ENCODE results near the gene PPP2R5D. TPM values are rescaled to one million over a fixed set of nuclear protein-coding genes. Genes with fewer than 3 reads are reported as not detected.

PPP2R5D gene
- total RNA-seq, 1 experiment from 2014 or later = 52.7 TPM

DNA sequence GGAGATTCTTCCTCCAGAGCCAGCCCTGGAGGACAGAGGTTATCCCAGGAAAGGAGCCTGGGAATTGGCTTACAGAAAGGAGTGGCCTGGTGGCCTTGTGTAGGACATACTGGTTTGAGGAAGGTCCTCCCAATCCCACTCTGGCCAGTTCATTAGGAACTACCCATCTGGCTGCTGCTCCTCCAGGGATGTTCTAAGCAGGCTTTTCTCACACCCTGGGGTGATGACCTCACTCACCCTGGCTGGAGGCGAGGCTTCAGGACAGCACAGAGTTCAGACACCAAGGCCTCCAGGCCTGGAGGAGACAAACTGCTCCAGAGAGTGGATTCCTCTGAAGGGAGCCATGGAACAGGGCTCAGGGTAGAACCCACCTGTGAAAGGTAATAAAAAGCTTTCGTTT, 14.9 kb upstream of the PPP2R5D start (continued):
- TF ChIP-seq, protein P1, sequence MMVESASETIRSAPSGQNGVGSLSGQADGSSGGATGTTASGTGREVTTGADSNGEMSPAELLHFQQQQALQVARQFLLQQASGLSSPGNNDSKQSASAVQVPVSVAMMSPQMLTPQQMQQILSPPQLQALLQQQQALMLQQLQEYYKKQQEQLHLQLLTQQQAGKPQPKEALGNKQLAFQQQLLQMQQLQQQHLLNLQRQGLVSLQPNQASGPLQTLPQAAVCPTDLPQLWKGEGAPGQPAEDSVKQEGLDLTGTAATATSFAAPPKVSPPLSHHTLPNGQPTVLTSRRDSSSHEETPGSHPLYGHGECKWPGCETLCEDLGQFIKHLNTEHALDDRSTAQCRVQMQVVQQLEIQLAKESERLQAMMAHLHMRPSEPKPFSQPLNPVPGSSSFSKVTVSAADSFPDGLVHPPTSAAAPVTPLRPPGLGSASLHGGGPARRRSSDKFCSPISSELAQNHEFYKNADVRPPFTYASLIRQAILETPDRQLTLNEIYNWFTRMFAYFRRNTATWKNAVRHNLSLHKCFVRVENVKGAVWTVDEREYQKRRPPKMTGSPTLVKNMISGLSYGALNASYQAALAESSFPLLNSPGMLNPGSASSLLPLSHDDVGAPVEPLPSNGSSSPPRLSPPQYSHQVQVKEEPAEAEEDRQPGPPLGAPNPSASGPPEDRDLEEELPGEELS (CRISPR knock-in tag; IDR thresholded peaks at IDR 0.05) = no peak
- TF ChIP-seq AFF4 (CRISPR knock-in tag; IDR thresholded peaks at IDR 0.05; ENCODE audit: borderline replicate concordance) = no peak

GRCh38 chr6:42969934-42970333, 14.4 kb upstream of the PPP2R5D start:
- TF ChIP-seq, protein P2, sequence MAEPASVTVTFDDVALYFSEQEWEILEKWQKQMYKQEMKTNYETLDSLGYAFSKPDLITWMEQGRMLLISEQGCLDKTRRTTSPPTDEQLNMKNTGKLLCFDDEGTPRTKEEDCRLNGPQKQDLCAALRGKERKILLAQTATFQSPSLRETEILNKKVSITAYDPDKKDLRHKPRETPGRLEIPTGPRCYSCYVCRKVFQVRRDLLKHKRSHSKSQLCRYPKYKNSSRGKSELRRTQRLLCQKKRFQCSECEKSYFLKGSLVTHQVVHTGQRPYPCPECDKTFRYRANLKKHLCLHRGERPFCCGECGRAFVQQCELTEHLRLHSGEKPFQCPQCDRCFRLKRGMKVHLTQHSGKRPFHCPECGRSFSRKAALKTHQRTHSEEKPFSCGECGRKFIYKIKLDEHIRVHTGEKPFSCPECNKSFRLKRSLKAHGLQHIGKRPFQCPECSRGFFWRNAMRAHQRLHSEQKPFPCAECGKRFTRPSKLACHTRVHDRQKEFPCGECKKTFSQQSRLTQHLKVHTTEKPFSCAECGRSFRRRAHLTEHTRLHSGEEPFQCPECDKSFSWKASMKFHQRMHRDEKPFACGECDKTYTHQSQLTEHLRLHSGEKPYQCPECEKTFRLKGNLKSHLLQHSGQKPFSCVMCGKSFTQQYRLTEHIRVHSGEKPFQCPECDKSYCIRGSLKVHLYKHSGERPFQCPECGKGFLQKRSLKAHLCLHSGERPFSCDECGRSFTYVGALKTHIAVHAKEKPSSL (CRISPR knock-in tag; conservative IDR thresholded peaks at IDR 0.05) = no peak
- TF ChIP-seq ZNF232 (CRISPR knock-in tag; IDR thresholded peaks at IDR 0.05) = no peak
- TF ChIP-seq, protein P3, sequence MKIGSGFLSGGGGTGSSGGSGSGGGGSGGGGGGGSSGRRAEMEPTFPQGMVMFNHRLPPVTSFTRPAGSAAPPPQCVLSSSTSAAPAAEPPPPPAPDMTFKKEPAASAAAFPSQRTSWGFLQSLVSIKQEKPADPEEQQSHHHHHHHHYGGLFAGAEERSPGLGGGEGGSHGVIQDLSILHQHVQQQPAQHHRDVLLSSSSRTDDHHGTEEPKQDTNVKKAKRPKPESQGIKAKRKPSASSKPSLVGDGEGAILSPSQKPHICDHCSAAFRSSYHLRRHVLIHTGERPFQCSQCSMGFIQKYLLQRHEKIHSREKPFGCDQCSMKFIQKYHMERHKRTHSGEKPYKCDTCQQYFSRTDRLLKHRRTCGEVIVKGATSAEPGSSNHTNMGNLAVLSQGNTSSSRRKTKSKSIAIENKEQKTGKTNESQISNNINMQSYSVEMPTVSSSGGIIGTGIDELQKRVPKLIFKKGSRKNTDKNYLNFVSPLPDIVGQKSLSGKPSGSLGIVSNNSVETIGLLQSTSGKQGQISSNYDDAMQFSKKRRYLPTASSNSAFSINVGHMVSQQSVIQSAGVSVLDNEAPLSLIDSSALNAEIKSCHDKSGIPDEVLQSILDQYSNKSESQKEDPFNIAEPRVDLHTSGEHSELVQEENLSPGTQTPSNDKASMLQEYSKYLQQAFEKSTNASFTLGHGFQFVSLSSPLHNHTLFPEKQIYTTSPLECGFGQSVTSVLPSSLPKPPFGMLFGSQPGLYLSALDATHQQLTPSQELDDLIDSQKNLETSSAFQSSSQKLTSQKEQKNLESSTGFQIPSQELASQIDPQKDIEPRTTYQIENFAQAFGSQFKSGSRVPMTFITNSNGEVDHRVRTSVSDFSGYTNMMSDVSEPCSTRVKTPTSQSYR (CRISPR knock-in tag; IDR thresholded peaks at IDR 0.05) = no peak
- DNase-seq (ENCODE audit: low spot score) (no peak), ATAC-seq (no peak)
- Mint-ChIP-seq H3K4me3 (no peak overlapping the region), H3K27ac (no peak overlapping the region), H3K9me3 (no peaks in the 10 kb centered on the region), H3K36me3 (no peaks in the 10 kb centered on the region), H3K4me1 (no peaks in the 10 kb centered on the region), H3K27me3 (ENCODE audit: low read depth) (no peaks in the 10 kb centered on the region)
- ChIA-PET POLR2A (interaction anchor here (2.7 kb wide), 1 partner anchor 14 kb away, joined by 9 read pairs; the partner anchor contains the start of gene PPP2R5D), CTCF (interaction anchor here (1.3 kb wide), 1 partner anchor 58 kb away, joined by 3 read pairs; no protein-coding TSS in a partner anchor)

- H3K27ac Mint-ChIP-seq = no peak overlapping the region; the same call in 1 of the 2 replicates
- TF ChIP-seq NFE2L1 (CRISPR knock-in tag; IDR thresholded peaks at IDR 0.05) (no peak), OVOL2 (CRISPR knock-in tag; IDR thresholded peaks at IDR 0.05; ENCODE audit: borderline replicate concordance) (no peak), ATF2 (CRISPR knock-in tag; IDR thresholded peaks at IDR 0.05; ENCODE audit: borderline replicate concordance, low read depth) (no peak), CREB1 (CRISPR knock-in tag; IDR thresholded peaks at IDR 0.05) (no peak), ZNF138 (CRISPR knock-in tag; conservative IDR thresholded peaks at IDR 0.05) (no peak), TCF7 (CRISPR knock-in tag; IDR thresholded peaks at IDR 0.05; ENCODE audit: low read depth) (no peak), ERG (CRISPR knock-in tag; IDR thresholded peaks at IDR 0.05) (no peak), ZNF396 (CRISPR knock-in tag; IDR thresholded peaks at IDR 0.05; ENCODE audit: borderline replicate concordance) (no peak)
- TF ChIP-seq, protein P4, sequence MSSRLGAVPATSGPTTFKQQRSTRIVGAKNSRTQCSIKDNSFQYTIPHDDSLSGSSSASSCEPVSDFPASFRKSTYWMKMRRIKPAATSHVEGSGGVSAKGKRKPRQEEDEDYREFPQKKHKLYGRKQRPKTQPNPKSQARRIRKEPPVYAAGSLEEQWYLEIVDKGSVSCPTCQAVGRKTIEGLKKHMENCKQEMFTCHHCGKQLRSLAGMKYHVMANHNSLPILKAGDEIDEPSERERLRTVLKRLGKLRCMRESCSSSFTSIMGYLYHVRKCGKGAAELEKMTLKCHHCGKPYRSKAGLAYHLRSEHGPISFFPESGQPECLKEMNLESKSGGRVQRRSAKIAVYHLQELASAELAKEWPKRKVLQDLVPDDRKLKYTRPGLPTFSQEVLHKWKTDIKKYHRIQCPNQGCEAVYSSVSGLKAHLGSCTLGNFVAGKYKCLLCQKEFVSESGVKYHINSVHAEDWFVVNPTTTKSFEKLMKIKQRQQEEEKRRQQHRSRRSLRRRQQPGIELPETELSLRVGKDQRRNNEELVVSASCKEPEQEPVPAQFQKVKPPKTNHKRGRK (CRISPR knock-in tag; IDR thresholded peaks at IDR 0.05; ENCODE audit: borderline replicate concordance) = no peak
- TF ChIP-seq, protein P5, sequence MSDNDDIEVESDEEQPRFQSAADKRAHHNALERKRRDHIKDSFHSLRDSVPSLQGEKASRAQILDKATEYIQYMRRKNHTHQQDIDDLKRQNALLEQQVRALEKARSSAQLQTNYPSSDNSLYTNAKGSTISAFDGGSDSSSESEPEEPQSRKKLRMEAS (CRISPR knock-in tag; IDR thresholded peaks at IDR 0.05) = no peak
Measured at GRCh38 chr6:42970871-42971612, 13.3 kb upstream of the PPP2R5D start.

More at GRCh38 chr6:42970871-42971612, 13.3 kb upstream of the PPP2R5D start:
- DNase-seq (ENCODE audit: low spot score) (no peak), ATAC-seq (peak; percentile 15; the same call in 1 of the 2 replicates)
- H3K27me3 Mint-ChIP-seq (ENCODE audit: low read depth) = no peaks in the 10 kb centered on the region
- CTCF ChIA-PET = interaction anchor here (1.3 to 1.6 kb wide), 2 partner anchors 40 to 59 kb away, joined by 3 to 5 read pairs; no protein-coding TSS in a partner anchor
- H3K36me3 Mint-ChIP-seq = no peaks in the 10 kb centered on the region
- no peaks in the 10 kb centered on the region for H3K9me3 Mint-ChIP-seq
- H3K4me1 Mint-ChIP-seq = no peaks in the 10 kb centered on the region
- no peak overlapping the region for H3K4me3 Mint-ChIP-seq
- POLR2A ChIA-PET = interaction anchor here (1.5 to 2.7 kb wide), 2 partner anchors 13 to 42 kb away, joined by 4 to 9 read pairs; partner anchors contain the start of genes CNPY3 and PPP2R5D

Measured in WTC11 (cell line).